ENCODE measurements around the gene GGPS1. TPM values are rescaled to one million over a fixed set of nuclear protein-coding genes. Genes with fewer than 3 reads are reported as not detected.
"Not testable (repeated sequence)": the region's sequence is repeated elsewhere in the genome, so short reads cannot be mapped to it uniquely, and the experiment has no call there.

The GGPS1 gene
- total RNA-seq, 2 experiments from 2014 or later, result 27.2 to 27.6 TPM

GRCh38 chr1:235292790-235293189, 35.6 kb upstream of the GGPS1 start:
- no peaks in the 10 kb centered on the region for H3K27me3 Mint-ChIP-seq
- H3K4me3 Mint-ChIP-seq, result no peak overlapping the region
- no peak for DNase-seq
- POLR2A ChIA-PET, result no interaction called here
- H3K27ac Mint-ChIP-seq, result no peak overlapping the region
- H3K36me3 Mint-ChIP-seq (ENCODE audit: low read depth), result peaks cover 21% of the 10 kb centered on the region
- peaks cover 35% of the 10 kb centered on the region for H3K4me1 Mint-ChIP-seq
- CTCF ChIA-PET, result interaction anchor here (0.7 to 0.8 kb wide), 2 partner anchors 51 to 606 kb away, joined by 3 to 4 read pairs; no protein-coding TSS in a partner anchor
- peaks cover 5% of the 10 kb centered on the region for H3K9me3 Mint-ChIP-seq

- H3K4me3 Mint-ChIP-seq, result no peak overlapping the region
- peaks cover 22% of the 10 kb centered on the region for H3K36me3 Mint-ChIP-seq (ENCODE audit: low read depth)
- ChIA-PET CTCF (no interaction called here), POLR2A (no interaction called here)
- peaks cover 38% of the 10 kb centered on the region for H3K4me1 Mint-ChIP-seq
- DNase-seq, result no peak
- peaks cover 7% of the 10 kb centered on the region for H3K9me3 Mint-ChIP-seq
- H3K27ac Mint-ChIP-seq, result no peak overlapping the region
- no peaks in the 10 kb centered on the region for H3K27me3 Mint-ChIP-seq
These were observed 34.9 kb upstream of the GGPS1 start for GRCh38 chr1:235293322-235293942.

DNA sequence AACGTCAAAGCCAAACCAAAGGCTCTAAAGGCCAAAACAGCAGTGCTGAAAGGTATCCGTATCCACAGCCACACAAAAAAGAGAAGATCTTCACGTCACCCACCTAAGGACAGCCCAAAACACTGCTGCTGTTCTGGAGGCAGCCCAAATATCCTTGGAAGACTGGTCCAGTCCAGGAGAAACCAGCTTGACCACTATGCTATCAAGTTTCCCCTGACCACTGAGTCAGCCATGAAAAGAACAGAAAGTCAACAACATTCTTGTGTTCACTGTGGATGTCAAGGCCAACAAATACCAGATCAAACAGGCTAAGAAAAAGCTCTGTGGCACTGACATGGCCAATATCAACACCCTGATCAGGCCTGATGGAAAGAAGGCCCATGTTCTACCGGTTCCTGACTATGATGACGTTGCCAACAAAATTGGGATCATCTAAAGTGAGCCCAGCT, 32.4 kb upstream of the GGPS1 start:
- H3K9me3 Mint-ChIP-seq, result peaks cover 7% of the 10 kb centered on the region
- DNase-seq, result no peak
- CTCF ChIA-PET, result no interaction called here
- no peak overlapping the region for H3K27ac Mint-ChIP-seq
- H3K4me3 Mint-ChIP-seq, result no peak overlapping the region
- POLR2A ChIA-PET, result no interaction called here
- no peaks in the 10 kb centered on the region for H3K27me3 Mint-ChIP-seq
- H3K4me1 Mint-ChIP-seq, result peaks cover 48% of the 10 kb centered on the region
- H3K36me3 Mint-ChIP-seq (ENCODE audit: low read depth), result peaks cover 17% of the 10 kb centered on the region

DNA sequence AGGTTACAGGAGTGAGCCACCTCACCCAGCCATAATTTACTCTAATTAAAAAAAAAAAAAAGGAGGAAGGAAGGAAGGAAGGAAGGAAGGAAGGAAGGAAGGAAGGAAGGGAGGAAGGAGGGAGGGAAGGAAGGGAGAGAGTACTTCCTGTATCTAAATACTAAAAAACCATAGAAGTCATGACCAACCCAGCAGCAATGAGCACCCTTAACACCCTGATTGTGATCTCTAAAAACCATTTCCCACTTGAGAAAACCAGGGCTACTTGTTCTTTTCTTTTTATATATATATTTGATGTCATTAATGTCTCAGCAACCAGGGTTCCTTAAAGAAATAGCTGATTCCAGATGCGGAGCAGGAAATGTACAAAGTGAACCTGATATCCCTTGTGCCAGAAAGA, 31.6 kb upstream of the GGPS1 start:
- DNase-seq, result no peak
- Mint-ChIP-seq H3K27ac (peak overlapping the region; percentile 83), H3K36me3 (ENCODE audit: low read depth) (peaks cover 14% of the 10 kb centered on the region), H3K27me3 (no peaks in the 10 kb centered on the region), H3K9me3 (peaks cover 7% of the 10 kb centered on the region), H3K4me3 (no peak overlapping the region), H3K4me1 (peaks cover 47% of the 10 kb centered on the region)
- CTCF ChIA-PET, result no interaction called here
- POLR2A ChIA-PET, result no interaction called here

DNA sequence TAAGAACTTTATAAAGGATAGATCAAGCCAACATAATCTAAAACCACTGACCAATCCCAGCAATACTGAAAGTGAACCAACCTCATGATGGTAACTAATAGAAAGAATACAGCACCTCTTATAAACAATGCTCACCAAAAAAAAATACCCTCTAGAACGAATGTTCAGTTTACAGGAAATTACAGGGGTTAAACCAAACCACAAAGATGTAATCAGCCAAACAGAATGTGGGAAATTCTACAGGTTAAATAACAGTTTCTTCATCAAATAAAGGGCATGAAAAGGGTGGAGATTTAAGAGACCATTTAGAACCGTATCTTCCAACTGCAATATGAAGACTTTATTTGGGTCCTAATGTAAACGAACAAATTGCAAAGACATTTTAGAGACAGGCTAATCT, 30.8 kb upstream of the GGPS1 start:
- H3K27me3 Mint-ChIP-seq, result no peaks in the 10 kb centered on the region
- peaks cover 7% of the 10 kb centered on the region for H3K9me3 Mint-ChIP-seq
- ChIA-PET POLR2A (no interaction called here), CTCF (no interaction called here)
- H3K27ac Mint-ChIP-seq, result peak overlapping the region; percentile 83
- peak; percentile 26 for DNase-seq
- H3K36me3 Mint-ChIP-seq (ENCODE audit: low read depth), result peaks cover 14% of the 10 kb centered on the region
- H3K4me3 Mint-ChIP-seq, result peak overlapping the region; percentile 57
- H3K4me1 Mint-ChIP-seq, result peaks cover 47% of the 10 kb centered on the region

DNA sequence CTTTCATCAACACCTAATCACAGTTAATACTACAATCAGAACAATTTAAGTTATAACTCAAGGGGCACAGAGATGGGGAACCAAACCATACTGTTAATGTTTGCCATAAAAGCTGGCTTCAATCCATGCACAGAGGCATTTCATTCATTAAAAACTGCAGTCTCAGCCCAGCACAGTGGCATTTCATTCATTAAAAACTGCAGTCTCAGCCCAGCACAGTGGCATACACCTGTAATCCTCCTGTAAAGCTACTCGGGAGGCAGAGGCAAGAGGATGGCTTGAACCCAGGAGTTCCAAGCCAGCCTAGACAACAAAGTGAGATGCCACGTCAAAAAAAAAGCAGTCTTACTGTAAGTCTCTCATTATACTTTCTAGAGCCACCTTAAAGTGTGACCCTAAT, 29.6 kb upstream of the GGPS1 start:
- ChIA-PET POLR2A (no interaction called here), CTCF (interaction anchor here (0.8 kb wide), 1 partner anchor 17 kb away, joined by 3 read pairs; no protein-coding TSS in a partner anchor)
- peaks cover 14% of the 10 kb centered on the region for H3K36me3 Mint-ChIP-seq (ENCODE audit: low read depth)
- DNase-seq, result no peak
- no peaks in the 10 kb centered on the region for H3K27me3 Mint-ChIP-seq
- H3K4me3 Mint-ChIP-seq, result no peak overlapping the region
- H3K27ac Mint-ChIP-seq, result peak overlapping the region; percentile 72
- H3K4me1 Mint-ChIP-seq, result peaks cover 48% of the 10 kb centered on the region
- peaks cover 7% of the 10 kb centered on the region for H3K9me3 Mint-ChIP-seq

DNA sequence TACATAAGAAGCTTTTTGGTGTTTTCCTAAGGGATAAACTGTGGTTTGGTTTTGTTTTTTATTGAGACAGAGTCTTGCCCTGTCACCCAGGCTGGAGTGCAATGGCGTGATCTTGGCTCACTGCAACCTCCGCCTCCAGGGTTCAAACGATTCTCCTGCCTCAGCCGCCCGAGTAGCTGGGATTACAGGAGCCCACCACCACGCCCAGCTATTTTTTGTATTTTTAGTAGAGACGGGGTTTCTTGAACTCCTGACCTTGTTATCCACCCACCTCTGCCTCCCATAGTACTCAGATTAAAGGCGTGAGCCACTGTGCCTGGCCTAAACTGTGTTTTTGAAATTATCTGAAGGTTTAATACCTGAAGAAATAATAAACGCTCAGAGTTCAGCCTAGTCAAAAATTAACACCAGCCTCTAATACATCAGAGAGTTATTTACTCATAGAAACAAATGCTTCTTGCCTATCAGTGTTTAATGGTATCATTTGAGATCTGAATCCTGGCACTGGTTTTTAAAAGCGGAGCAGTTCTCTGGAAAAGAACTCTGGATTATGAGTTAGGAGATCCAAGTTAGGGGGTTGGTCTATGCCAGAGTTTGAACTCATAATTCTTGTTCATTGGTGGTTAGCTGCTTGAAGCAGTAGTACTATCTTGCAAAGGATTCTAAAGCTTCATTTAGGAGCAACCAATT, 29.1 kb upstream of the GGPS1 start:
- Mint-ChIP-seq H3K4me1 (peaks cover 50% of the 10 kb centered on the region), H3K27me3 (no peaks in the 10 kb centered on the region), H3K9me3 (peaks cover 7% of the 10 kb centered on the region), H3K4me3 (no peak overlapping the region), H3K36me3 (ENCODE audit: low read depth) (peaks cover 15% of the 10 kb centered on the region), H3K27ac (no peak overlapping the region)
- ChIA-PET CTCF (interaction anchor here (0.8 to 2.0 kb wide), 3 partner anchors 12 to 29 kb away, joined by 3 to 5 read pairs (median 3); partner anchors contain the start of genes ARID4B and GGPS1), POLR2A (no interaction called here)
- no peak for DNase-seq

DNA sequence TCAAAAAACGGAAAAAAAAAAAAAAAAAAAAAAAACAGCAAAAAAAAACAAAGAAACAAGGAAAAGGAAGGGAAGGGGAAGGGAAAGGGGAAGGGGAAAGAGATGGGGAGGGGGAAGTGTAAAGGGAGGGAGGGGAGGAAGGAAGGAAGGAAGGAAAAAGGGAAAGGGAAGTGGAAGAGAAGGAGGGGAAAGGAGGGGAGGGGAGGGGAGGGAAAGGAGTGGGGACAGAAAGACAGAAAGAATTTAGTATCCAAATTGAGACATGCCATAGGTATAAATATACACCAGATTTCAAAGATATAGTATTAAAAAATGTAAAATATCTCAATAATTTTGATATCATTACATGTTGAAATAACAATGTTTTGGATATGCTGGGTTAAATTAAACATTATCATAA, 26.2 kb upstream of the GGPS1 start:
- POLR2A ChIA-PET, result no interaction called here
- no peak for DNase-seq
- Mint-ChIP-seq H3K27ac (no peak overlapping the region), H3K9me3 (peaks cover 2% of the 10 kb centered on the region), H3K27me3 (no peaks in the 10 kb centered on the region), H3K4me1 (peaks cover 60% of the 10 kb centered on the region), H3K4me3 (no peak overlapping the region), H3K36me3 (ENCODE audit: low read depth) (peaks cover 11% of the 10 kb centered on the region)
- CTCF ChIA-PET, result no interaction called here

DNA sequence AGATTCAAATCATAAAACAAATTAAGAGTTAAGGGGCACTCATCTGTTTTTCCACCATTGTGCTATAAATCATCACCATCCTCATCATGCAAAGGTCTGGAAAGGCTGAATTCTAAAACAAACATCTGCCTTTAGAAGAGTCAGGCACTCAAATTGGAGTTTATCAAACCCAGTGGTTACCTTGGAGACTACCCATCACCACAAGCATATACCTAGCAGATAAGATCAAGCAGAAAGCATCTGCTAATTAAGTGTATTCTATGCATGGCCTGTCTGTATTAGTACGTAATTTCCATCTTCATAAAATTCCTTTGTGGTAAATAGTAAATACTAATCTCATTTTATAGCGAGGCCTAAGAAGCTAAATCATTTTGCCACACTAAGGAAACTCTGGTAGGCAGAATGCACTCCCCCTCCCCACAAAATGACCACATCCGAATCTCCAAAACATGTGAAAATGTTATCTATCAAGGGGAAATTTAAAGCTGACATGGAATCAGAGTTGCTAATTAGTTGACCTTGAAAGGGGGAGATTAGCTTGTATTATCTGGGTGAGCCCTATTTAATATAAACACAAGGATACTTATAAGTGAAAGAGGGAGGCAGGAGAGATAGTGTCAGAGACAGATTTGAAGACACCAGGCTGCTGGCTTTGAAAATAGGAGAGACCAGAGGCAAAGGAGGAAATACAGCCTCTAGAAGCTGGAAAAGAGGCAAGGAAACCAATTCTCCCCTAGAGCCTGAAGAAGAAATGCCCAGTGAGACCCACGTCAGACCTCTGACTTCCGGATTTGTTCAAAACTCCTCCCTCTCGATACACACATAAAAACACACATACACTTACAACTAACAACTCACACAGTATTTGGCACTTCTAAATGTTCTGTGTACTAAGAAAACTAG, 23.6 kb upstream of the GGPS1 start:
- no peaks in the 10 kb centered on the region for H3K9me3 Mint-ChIP-seq
- peaks cover 5% of the 10 kb centered on the region for H3K36me3 Mint-ChIP-seq (ENCODE audit: low read depth)
- POLR2A ChIA-PET, result interaction anchor here (0.6 kb wide), 1 partner anchor 10 kb away, joined by 3 read pairs; no protein-coding TSS in a partner anchor
- CTCF ChIA-PET, result interaction anchor here (1.2 to 1.3 kb wide), 2 partner anchors 12 to 20 kb away, joined by 3 read pairs; no protein-coding TSS in a partner anchor
- peak overlapping the region; percentile 5 for H3K4me3 Mint-ChIP-seq
- peak overlapping the region; percentile 78 for H3K27ac Mint-ChIP-seq
- H3K4me1 Mint-ChIP-seq, result peaks cover 40% of the 10 kb centered on the region
- DNase-seq, result peak; percentile 33
- no peaks in the 10 kb centered on the region for H3K27me3 Mint-ChIP-seq

GRCh38 chr1:235307158-235308124, 20.9 kb upstream of the GGPS1 start:
- H3K4me1 Mint-ChIP-seq, result peaks cover 52% of the 10 kb centered on the region
- no peaks in the 10 kb centered on the region for H3K27me3 Mint-ChIP-seq
- DNase-seq, result no peak
- peaks cover 12% of the 10 kb centered on the region for H3K36me3 Mint-ChIP-seq (ENCODE audit: low read depth)
- peak overlapping the region; percentile 58 for H3K27ac Mint-ChIP-seq
- POLR2A ChIA-PET, result interaction anchor here (0.6 kb wide), 1 partner anchor 536 kb away, joined by 7 read pairs; no protein-coding TSS in a partner anchor
- CTCF ChIA-PET, result interaction anchor here (0.6 to 1.7 kb wide), 4 partner anchors 18 to 535 kb away, joined by 3 to 6 read pairs (median 5); no protein-coding TSS in a partner anchor
- no peaks in the 10 kb centered on the region for H3K9me3 Mint-ChIP-seq
- no peak overlapping the region for H3K4me3 Mint-ChIP-seq

DNA sequence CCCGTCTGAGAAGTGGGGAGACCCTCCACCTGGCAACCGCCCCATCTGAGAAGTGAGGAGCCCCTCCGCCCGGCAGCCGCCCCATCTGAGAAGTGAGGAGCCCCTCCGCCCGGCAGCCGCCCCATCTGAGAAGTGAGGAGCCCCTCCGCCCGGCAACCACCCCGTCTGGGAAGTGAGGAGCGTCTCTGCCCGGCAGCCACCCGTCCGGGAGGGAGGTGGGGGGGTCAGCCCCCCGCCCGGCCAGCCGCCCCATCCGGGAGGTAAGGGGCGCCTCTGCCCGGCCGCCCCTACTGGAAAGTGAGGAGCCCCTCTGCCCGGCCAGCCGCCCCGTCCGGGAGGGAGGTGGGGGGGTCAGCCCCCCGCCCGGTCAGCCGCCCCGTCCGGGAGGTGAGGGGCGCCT, 19.2 kb upstream of the GGPS1 start:
- H3K4me3 Mint-ChIP-seq, POLR2A ChIA-PET, CTCF ChIA-PET, DNase-seq, H3K27me3 Mint-ChIP-seq, H3K9me3 Mint-ChIP-seq, H3K27ac Mint-ChIP-seq: not testable (repeated sequence)
- Mint-ChIP-seq H3K4me1 (peaks cover 60% of the 10 kb centered on the region), H3K36me3 (ENCODE audit: low read depth) (peaks cover 12% of the 10 kb centered on the region)

GRCh38 chr1:235313262-235313661, 15.1 kb upstream of the GGPS1 start:
- Mint-ChIP-seq H3K36me3 (ENCODE audit: low read depth) (peaks cover 12% of the 10 kb centered on the region), H3K27me3 (no peaks in the 10 kb centered on the region), H3K4me3 (peak overlapping the region; percentile 25), H3K27ac (peak overlapping the region; percentile 46), H3K4me1 (peaks cover 53% of the 10 kb centered on the region), H3K9me3 (no peaks in the 10 kb centered on the region)
- POLR2A ChIA-PET, result no interaction called here
- DNase-seq, result peak; percentile 28
- CTCF ChIA-PET, result interaction anchor here (1.3 kb wide), 1 partner anchor 28 kb away, joined by 3 read pairs; no protein-coding TSS in a partner anchor
